GM12892 (cell line): ENCODE data around the gene ATP6V0A1.

Source experiments
- POLR2A ChIP-seq: IDR thresholded peaks from 2 replicates; pipeline ENCODE4 v1.6.1; 2011; ENCODE audit warnings: low read depth, low read length, control low read depth
- POLR2AphosphoS5 ChIP-seq: IDR thresholded peaks from 2 replicates; pipeline ENCODE4 v1.6.1; 2011; ENCODE audit warnings: low read depth, low read length, control low read depth
- TAF1 ChIP-seq: IDR thresholded peaks from 2 replicates; pipeline ENCODE4 v1.6.1; 2011; ENCODE audit warnings: low read depth, mild to moderate bottlenecking, control low read depth, low read length, borderline replicate concordance

- TF ChIP-seq POLR2A (no peak), TAF1 (no peak), POLR2AphosphoS5 (no peak)
Observed at GRCh38 chr17:42509841-42510240, 51.2 kb downstream of the ATP6V0A1 start.
